Activated naive CD8-positive, alpha-beta T cell treated with anti-CD3 and anti-CD28 coated beads for 36 hours (primary cell): ENCODE data around the gene WEE2. TPM values are rescaled to one million over a fixed set of nuclear protein-coding genes. Genes with fewer than 3 reads are reported as not detected.
A peak's percentile ranks its signal among the peaks of the same experiment; 100 is the strongest.
"Not testable (repeated sequence)": the region's sequence is repeated elsewhere in the genome, so short reads cannot be mapped to it uniquely, and the experiment has no call there.

ENCODE experiments used
- DNase-seq: peaks from one replicate; pipeline ENCODE4 v3.0.0; 2021
- H3K27ac Mint-ChIP-seq: one replicate; pipeline ENCODE4 v1.8.0; 2022; ENCODE audit warnings: mild to moderate bottlenecking, moderate library complexity, mixed read lengths
- H3K27me3 Mint-ChIP-seq: one replicate; pipeline ENCODE4 v1.8.0; 2022; ENCODE audit warnings: mild to moderate bottlenecking, mixed read lengths
- H3K36me3 Mint-ChIP-seq: one replicate; pipeline ENCODE4 v1.8.0; 2021; ENCODE audit warnings: mild to moderate bottlenecking, mixed read lengths
- H3K4me1 Mint-ChIP-seq: one replicate; pipeline ENCODE4 v1.8.0; 2021; ENCODE audit warnings: mixed read lengths
- H3K4me3 Mint-ChIP-seq: one replicate; pipeline ENCODE4 v1.8.0; 2022; ENCODE audit warnings: mild to moderate bottlenecking, moderate library complexity, mixed read lengths
- H3K9me3 Mint-ChIP-seq: one replicate; pipeline ENCODE4 v1.8.0; 2022; ENCODE audit warnings: mixed read lengths
- total RNA-seq, 2 experiments: library from RNA; stranded (reverse); gene quantifications; one replicate each; pipeline ENCODE4 v1.2.3, GENCODE V29; 2021

WEE2 gene
- total RNA-seq, 2 experiments from 2014 or later, result not detected

GRCh38 chr7:141715018-141715417 lies 6.9 kb downstream of the WEE2 start:
- H3K27ac Mint-ChIP-seq, result no peak overlapping the region
- H3K27me3 Mint-ChIP-seq, result no peaks in the 10 kb centered on the region
- H3K4me1 Mint-ChIP-seq, result no peaks in the 10 kb centered on the region
- H3K4me3 Mint-ChIP-seq, result no peak overlapping the region
- H3K9me3 Mint-ChIP-seq, result no peaks in the 10 kb centered on the region
- DNase-seq, result no peak
- H3K36me3 Mint-ChIP-seq, result no peaks in the 10 kb centered on the region

DNA sequence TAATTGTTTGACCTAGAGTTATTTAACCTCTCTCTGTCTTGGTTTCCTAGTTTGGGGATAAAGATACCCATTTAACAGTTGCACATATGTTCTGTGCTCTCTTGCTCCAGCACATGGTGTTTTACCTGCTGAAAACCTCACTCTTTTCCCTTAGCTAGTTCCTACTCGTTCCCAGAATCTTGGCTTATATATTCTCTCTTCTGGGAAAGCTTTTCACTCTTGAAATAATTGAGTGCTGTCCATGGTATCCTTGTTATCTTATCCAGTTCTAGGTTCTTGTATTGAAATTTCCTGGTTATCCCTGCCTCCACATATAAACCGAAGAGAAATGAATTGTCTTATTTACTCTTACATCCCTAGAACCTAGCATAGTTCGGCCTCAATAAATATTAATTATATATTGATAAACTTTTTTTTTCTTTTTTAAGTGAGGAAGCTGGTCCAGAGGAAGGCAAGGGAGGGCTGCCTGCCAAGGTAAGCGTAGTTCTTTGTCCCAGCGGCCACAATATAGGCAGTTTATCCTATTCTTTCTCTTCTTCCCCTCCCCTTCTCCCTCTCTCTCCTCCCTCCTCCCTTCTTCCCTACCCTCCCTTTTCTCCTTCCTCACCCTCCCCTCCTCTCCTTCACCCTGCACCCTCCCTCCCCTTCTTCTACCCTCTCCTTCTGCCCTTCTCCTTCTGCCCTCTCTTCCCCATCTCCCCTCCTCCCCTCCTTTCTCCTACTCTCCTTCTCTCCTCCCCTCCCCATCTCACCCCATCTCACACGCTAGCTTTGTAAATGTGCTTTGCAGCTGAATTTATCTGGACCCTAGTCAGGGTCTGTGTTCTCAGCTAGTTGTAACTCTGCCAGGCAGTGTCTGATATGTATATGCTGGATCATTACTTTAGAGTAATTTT lies 7.9 kb downstream of the WEE2 start:
- Mint-ChIP-seq H3K27me3 (no peaks in the 10 kb centered on the region), H3K9me3 (no peaks in the 10 kb centered on the region), H3K27ac (no peak overlapping the region), H3K4me3 (no peak overlapping the region), H3K36me3 (no peaks in the 10 kb centered on the region), H3K4me1 (no peaks in the 10 kb centered on the region)
- DNase-seq, result no peak

DNA sequence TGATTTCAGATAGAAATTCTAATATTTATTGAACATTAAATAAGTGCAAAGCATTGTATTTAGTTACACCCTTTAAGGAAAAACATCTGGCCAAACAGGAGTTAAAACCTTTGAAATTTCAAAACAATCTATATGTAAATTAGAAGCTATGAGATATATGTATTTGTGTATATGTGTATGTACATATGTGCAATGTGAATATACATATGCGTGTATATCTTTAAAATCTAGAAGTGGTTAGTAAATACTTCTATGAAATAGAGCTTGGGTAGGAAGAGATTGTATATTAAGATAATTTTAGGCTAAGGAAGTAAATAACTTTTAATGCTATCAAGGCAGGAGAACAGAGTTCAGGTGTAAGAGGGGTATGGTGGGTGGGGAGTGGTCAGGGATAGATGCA lies 9.3 kb downstream of the WEE2 start:
- Mint-ChIP-seq H3K4me1 (no peaks in the 10 kb centered on the region), H3K27me3 (no peaks in the 10 kb centered on the region), H3K4me3 (no peak overlapping the region), H3K27ac (no peak overlapping the region), H3K36me3 (no peaks in the 10 kb centered on the region), H3K9me3 (no peaks in the 10 kb centered on the region)
- no peak for DNase-seq

- H3K27me3 Mint-ChIP-seq, result no peaks in the 10 kb centered on the region
- H3K36me3 Mint-ChIP-seq, result no peaks in the 10 kb centered on the region
- H3K4me3 Mint-ChIP-seq, result no peak overlapping the region
- no peaks in the 10 kb centered on the region for H3K4me1 Mint-ChIP-seq
- DNase-seq, result no peak
- H3K27ac Mint-ChIP-seq, result no peak overlapping the region
- H3K9me3 Mint-ChIP-seq, result no peaks in the 10 kb centered on the region
These were observed 14.4 kb downstream of the WEE2 start for GRCh38 chr7:141722529-141722928.

DNA sequence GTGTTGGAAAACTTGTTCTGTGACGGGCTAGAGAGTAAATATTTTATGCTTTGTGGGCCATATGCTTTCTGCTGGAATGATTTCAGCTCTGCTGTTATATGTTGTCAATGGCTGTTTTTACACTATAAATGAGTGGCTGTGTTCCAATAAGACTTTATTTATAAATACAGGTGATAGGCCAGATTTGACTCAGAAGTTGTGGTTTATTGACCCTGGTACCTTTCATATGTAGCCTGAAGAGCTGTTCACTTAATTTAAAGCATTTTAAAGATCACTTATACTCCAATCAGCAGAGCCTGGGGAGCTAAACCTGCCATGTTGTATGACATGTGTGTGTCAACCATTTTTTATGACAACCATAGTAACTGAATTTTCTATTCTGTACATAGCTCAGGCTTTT lies 20.9 kb downstream of the WEE2 start:
- no peak for DNase-seq
- Mint-ChIP-seq H3K4me1 (no peaks in the 10 kb centered on the region), H3K27me3 (no peaks in the 10 kb centered on the region), H3K27ac (no peak overlapping the region), H3K9me3 (no peaks in the 10 kb centered on the region), H3K4me3 (no peak overlapping the region), H3K36me3 (no peaks in the 10 kb centered on the region)

GRCh38 chr7:141731476-141732149 lies 23.5 kb downstream of the WEE2 start:
- no peak for DNase-seq
- Mint-ChIP-seq H3K27ac (no peak overlapping the region), H3K9me3 (no peaks in the 10 kb centered on the region), H3K4me3 (no peak overlapping the region), H3K27me3 (no peaks in the 10 kb centered on the region), H3K4me1 (peaks cover 3% of the 10 kb centered on the region), H3K36me3 (no peaks in the 10 kb centered on the region)

- DNase-seq, result no peak
- Mint-ChIP-seq H3K36me3 (peaks cover 29% of the 10 kb centered on the region), H3K9me3 (no peaks in the 10 kb centered on the region), H3K4me3 (peak overlapping the region; percentile 98), H3K27ac (peak overlapping the region; percentile 98), H3K4me1 (peaks cover 27% of the 10 kb centered on the region), H3K27me3 (no peaks in the 10 kb centered on the region)
These were observed 29.1 kb downstream of the WEE2 start for GRCh38 chr7:141737118-141737835.

DNA sequence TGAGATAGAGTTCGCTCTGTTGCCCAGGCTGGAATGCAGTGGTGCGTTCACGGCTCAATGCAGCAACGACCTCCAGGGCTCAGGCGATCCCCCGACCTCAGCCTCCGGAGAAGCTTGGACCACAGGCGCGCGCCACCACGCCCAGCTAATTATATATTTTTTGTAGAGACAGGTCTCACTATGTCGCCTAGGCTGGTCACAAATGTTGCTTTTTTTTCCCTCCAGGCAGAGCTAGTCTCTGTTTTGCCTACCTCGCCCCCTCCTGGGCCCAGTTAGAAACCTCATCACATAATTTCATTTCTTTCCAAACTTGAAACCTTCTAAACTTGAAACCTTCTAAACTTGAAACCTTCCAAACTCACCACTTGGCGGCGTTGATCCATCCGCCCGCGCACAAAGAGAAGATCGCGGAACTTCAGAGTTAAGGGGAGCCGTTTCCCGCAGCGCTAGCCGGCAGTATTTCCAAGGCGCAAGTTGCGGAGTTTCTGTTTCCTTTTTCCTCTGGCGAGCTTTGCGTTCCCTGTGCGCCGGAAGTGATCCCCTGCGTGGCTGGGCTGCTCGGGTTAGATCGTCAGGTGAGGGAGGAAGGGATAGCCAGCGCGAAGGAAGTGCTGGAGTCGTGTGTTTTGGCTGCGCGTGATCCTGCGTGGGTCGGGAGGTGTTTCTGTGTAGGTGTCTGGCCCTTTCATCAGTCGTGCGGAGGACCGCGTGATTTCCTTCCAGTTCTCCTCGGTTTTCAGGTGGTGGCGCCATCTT lies 29.9 kb downstream of the WEE2 start, which contains the start of gene SSBP1:
TSS of gene SSBP1 (plus strand) at position 523 of the 756 bp plus-strand sequence. CDS start 809 bp downstream, outside the sequence.
- no peaks in the 10 kb centered on the region for H3K9me3 Mint-ChIP-seq
- peaks cover 30% of the 10 kb centered on the region for H3K36me3 Mint-ChIP-seq
- peaks cover 29% of the 10 kb centered on the region for H3K4me1 Mint-ChIP-seq
- no peaks in the 10 kb centered on the region for H3K27me3 Mint-ChIP-seq
- H3K4me3 Mint-ChIP-seq, result peak within 1 kb of the TSS; percentile 98
- DNase-seq, result peak; percentile 90
- peak within 1 kb of the TSS; percentile 98 for H3K27ac Mint-ChIP-seq

GRCh38 chr7:141738592-141739013 lies 30.4 kb downstream of the WEE2 start:
- no peaks in the 10 kb centered on the region for H3K9me3 Mint-ChIP-seq
- no peak for DNase-seq
- peaks cover 29% of the 10 kb centered on the region for H3K4me1 Mint-ChIP-seq
- peaks cover 35% of the 10 kb centered on the region for H3K36me3 Mint-ChIP-seq
- H3K27ac Mint-ChIP-seq, result peak overlapping the region; percentile 98
- H3K27me3 Mint-ChIP-seq, result no peaks in the 10 kb centered on the region
- H3K4me3 Mint-ChIP-seq, result peak overlapping the region; percentile 98

- Mint-ChIP-seq H3K27ac (peak overlapping the region; percentile 98), H3K9me3 (no peaks in the 10 kb centered on the region), H3K4me3 (peak overlapping the region; percentile 98), H3K27me3 (no peaks in the 10 kb centered on the region), H3K36me3 (peaks cover 40% of the 10 kb centered on the region), H3K4me1 (peaks cover 31% of the 10 kb centered on the region)
- DNase-seq, result no peak
These were observed 31.1 kb downstream of the WEE2 start for GRCh38 chr7:141739250-141739649.

- peak overlapping the region; percentile 36 for H3K27ac Mint-ChIP-seq
- H3K9me3 Mint-ChIP-seq, result no peaks in the 10 kb centered on the region
These were observed 34.1 kb downstream of the WEE2 start for GRCh38 chr7:141742229-141742628.

GRCh38 chr7:141744131-141744530 lies 36.0 kb downstream of the WEE2 start:
- Mint-ChIP-seq H3K27me3 (no peaks in the 10 kb centered on the region), H3K4me1 (peaks cover 25% of the 10 kb centered on the region), H3K4me3 (no peak overlapping the region), H3K9me3 (no peaks in the 10 kb centered on the region), H3K36me3 (peaks cover 45% of the 10 kb centered on the region), H3K27ac (no peak overlapping the region)
- no peak for DNase-seq

More at GRCh38 chr7:141742229-141742628, 34.1 kb downstream of the WEE2 start:
- no peak overlapping the region for H3K4me3 Mint-ChIP-seq
- H3K27me3 Mint-ChIP-seq, result no peaks in the 10 kb centered on the region
- H3K36me3 Mint-ChIP-seq, result peaks cover 48% of the 10 kb centered on the region
- no peak for DNase-seq
- H3K4me1 Mint-ChIP-seq, result peaks cover 26% of the 10 kb centered on the region

DNA sequence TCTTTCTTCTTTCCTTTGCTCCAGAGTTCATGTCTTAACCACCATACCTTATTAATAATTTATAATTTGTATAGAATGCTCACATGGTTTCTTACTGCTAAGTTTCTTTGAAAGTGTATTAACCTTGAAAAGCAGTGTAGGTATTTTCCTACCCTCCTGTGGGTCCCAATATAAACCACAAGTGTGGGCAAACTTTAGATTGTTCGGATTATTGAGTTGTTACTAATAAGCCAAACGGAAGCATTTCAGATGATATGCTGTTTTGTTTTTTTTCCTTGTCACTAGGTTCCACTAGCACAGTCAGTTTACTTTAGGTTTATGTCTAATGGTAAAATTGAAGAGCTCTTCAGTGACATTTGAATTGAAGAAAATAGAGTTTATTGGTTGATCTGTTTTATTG lies 40.2 kb downstream of the WEE2 start:
- peaks cover 24% of the 10 kb centered on the region for H3K9me3 Mint-ChIP-seq
- no peak for DNase-seq
- H3K4me3 Mint-ChIP-seq, result no peak overlapping the region
- peaks cover 60% of the 10 kb centered on the region for H3K36me3 Mint-ChIP-seq
- H3K27ac Mint-ChIP-seq, result no peak overlapping the region
- peaks cover 5% of the 10 kb centered on the region for H3K4me1 Mint-ChIP-seq
- no peaks in the 10 kb centered on the region for H3K27me3 Mint-ChIP-seq

- DNase-seq, H3K27ac Mint-ChIP-seq, H3K4me1 Mint-ChIP-seq, H3K4me3 Mint-ChIP-seq, H3K27me3 Mint-ChIP-seq: not testable (repeated sequence)
- H3K9me3 Mint-ChIP-seq, result peaks cover 24% of the 10 kb centered on the region
- H3K36me3 Mint-ChIP-seq, result peaks cover 74% of the 10 kb centered on the region
These were observed 43.8 kb downstream of the WEE2 start for GRCh38 chr7:141751904-141752303.
